DND-41 (cell line): ENCODE measurements around the gene MFSD2B.

Source experiments
- EZH2 ChIP-seq: IDR thresholded peaks from 3 replicates; pipeline ENCODE4 v1.6.1; 2012; ENCODE audit warnings: borderline replicate concordance, low read depth, mild to moderate bottlenecking, moderate library complexity, low read length, inconsistent platforms; ENCODE audit not compliant: severe bottlenecking
- TF ChIP-seq, protein P1 (sequence below): IDR thresholded peaks from 2 replicates; pipeline ENCODE4 v1.5.1; 2012; ENCODE audit warnings: borderline replicate concordance, low read length, moderate library complexity, mild to moderate bottlenecking; ENCODE audit not compliant: poor library complexity, severe bottlenecking; ENCODE audit errors: extremely low read depth

- TF ChIP-seq EZH2, result no peak
- TF ChIP-seq, protein P1, sequence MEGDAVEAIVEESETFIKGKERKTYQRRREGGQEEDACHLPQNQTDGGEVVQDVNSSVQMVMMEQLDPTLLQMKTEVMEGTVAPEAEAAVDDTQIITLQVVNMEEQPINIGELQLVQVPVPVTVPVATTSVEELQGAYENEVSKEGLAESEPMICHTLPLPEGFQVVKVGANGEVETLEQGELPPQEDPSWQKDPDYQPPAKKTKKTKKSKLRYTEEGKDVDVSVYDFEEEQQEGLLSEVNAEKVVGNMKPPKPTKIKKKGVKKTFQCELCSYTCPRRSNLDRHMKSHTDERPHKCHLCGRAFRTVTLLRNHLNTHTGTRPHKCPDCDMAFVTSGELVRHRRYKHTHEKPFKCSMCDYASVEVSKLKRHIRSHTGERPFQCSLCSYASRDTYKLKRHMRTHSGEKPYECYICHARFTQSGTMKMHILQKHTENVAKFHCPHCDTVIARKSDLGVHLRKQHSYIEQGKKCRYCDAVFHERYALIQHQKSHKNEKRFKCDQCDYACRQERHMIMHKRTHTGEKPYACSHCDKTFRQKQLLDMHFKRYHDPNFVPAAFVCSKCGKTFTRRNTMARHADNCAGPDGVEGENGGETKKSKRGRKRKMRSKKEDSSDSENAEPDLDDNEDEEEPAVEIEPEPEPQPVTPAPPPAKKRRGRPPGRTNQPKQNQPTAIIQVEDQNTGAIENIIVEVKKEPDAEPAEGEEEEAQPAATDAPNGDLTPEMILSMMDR, result no peak
Measured at GRCh38 chr2:24020244-24020643, 10.4 kb downstream of the MFSD2B start.
